Activated naive CD8-positive, alpha-beta T cell (primary cell): Measurements from ENCODE around the gene EEF2K.
A peak's percentile ranks its signal among the peaks of the same experiment; 100 is the strongest.
"Not testable (repeated sequence)": the region's sequence is repeated elsewhere in the genome, so short reads cannot be mapped to it uniquely, and the experiment has no call there.

Source experiments
- H3K27ac Mint-ChIP-seq: one replicate; pipeline ENCODE4 v1.8.0; 2021; ENCODE audit warnings: mixed read lengths
- H3K27me3 Mint-ChIP-seq: one replicate; pipeline ENCODE4 v1.8.0; 2021; ENCODE audit warnings: mixed read lengths
- H3K36me3 Mint-ChIP-seq: one replicate; pipeline ENCODE4 v1.8.0; 2021; ENCODE audit warnings: mixed read lengths
- H3K4me1 Mint-ChIP-seq: one replicate; pipeline ENCODE4 v1.8.0; 2021; ENCODE audit warnings: low read depth, mixed read lengths
- H3K4me3 Mint-ChIP-seq: one replicate; pipeline ENCODE4 v1.8.0; 2021; ENCODE audit warnings: mild to moderate bottlenecking, mixed read lengths
- H3K9me3 Mint-ChIP-seq: one replicate; pipeline ENCODE4 v1.8.0; 2021; ENCODE audit warnings: low read depth, mixed read lengths

Gene EEF2K

DNA sequence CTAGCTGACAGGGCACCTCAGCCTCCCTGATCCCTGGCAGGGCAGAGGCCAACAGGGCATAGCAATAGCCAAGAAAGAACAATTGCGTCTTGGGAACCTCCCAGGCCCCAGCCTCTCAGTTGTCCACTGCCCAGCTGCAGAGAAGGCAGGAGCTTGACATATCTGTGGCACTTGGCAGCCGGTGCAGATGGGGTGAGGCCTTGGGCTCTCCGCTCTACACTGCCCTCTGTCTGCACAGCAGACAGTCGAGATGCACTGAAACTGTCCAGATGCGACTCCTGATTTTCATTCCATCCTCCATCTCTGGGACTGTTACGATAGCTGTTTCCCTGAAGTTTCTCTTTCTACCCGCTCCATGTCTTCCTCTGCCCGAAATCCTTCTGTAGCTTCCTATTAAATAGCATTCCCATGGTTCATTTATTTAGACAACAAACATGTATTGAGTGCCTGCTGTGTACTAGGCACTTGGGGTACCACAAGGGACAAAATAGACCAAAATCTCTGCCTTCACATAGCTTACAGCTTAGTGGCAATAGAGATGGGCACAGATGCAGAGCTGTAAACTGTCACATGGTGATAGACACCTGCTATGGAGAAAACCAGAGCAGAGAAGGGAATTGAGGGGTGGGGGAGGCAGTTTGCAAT, 94.5 kb downstream of the EEF2K start:
- Mint-ChIP-seq H3K36me3 (no peaks in the 10 kb centered on the region), H3K4me1 (peaks cover 53% of the 10 kb centered on the region), H3K27ac (peak overlapping the region; percentile 37), H3K9me3 (no peaks in the 10 kb centered on the region), H3K4me3 (peak overlapping the region; percentile 64), H3K27me3 (no peaks in the 10 kb centered on the region)

GRCh38 chr16:22301423-22301822, 95.3 kb downstream of the EEF2K start:
- not testable (repeated sequence) for H3K4me3 Mint-ChIP-seq, H3K9me3 Mint-ChIP-seq, H3K27me3 Mint-ChIP-seq, H3K36me3 Mint-ChIP-seq, H3K27ac Mint-ChIP-seq
- H3K4me1 Mint-ChIP-seq: peaks cover 48% of the 10 kb centered on the region

DNA sequence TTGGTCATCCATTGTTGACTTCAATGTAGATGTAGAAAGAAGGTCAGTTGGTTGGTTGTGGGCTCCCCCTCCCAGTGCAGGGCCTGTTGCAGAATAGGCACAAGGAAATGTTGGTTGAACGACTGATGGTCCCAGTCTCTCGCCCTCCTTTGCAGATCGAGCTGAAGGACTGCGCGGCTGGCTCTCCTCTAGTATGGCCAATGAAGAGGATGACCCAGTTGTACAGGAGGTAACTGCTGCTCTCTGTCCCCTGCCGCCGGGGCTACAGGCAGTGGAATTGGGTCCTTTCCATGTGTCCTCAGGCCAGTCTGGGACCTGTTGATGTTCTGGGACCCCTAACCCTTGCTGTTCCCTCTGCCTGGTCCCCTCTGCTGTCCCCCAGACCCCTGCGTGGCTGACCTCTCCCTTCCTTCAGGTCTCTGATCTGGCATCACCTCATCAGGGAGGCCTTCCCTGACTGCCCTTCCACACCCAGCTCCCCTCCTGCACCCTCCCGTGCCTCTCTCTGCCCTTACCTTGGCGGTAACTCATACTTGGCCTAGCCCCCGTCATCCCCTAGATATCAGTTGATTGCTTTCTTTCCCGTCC, 96.8 kb downstream of the EEF2K start:
- no peak overlapping the region for H3K4me3 Mint-ChIP-seq
- H3K36me3 Mint-ChIP-seq: no peaks in the 10 kb centered on the region
- H3K4me1 Mint-ChIP-seq: peaks cover 44% of the 10 kb centered on the region
- no peaks in the 10 kb centered on the region for H3K9me3 Mint-ChIP-seq
- no peak overlapping the region for H3K27ac Mint-ChIP-seq
- H3K27me3 Mint-ChIP-seq: no peaks in the 10 kb centered on the region

DNA sequence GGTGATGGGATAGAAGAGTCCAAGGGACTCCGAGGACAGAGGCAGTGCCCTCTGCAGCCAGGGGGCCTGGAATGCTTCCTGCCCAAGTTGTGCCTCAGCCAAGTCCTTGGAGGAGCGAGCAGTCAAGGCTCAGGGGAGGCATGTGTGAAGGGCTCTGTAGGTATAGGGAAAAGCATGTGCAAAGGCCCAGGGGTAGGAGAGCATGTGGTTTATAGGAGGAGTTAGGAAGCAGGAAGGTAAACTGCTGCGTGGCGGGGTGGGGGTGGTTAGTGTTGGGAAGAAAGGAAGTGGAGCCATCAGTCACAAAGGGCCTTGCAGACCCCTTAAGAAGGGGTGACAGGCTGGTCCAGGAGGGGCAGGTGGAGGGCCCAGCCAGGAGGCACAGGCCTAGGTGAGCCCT, 98.3 kb downstream of the EEF2K start:
- H3K4me1 Mint-ChIP-seq: peaks cover 34% of the 10 kb centered on the region
- H3K27ac Mint-ChIP-seq: no peak overlapping the region
- no peaks in the 10 kb centered on the region for H3K36me3 Mint-ChIP-seq
- no peaks in the 10 kb centered on the region for H3K9me3 Mint-ChIP-seq
- no peak overlapping the region for H3K4me3 Mint-ChIP-seq
- H3K27me3 Mint-ChIP-seq: no peaks in the 10 kb centered on the region

DNA sequence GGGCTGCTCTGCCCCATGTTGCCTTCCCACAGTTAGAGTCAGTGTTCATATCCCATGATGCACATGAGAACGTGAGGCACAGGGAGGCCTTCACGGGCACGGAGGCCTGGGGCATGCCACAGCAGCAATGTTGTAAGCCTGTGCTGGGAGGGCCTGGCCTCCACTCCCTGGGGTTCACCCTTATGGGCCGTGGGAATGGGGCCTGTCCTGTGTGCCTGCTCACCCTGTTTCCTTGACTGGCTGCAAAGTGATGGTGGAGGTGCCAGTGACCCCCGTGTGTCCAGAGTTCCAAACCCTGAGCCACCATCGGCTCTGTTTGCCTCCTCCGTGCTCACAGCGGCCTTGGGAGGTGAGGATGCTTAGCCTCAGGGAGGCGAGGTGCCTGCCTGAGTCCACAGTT, 100.7 kb downstream of the EEF2K start:
- Mint-ChIP-seq H3K9me3 (no peaks in the 10 kb centered on the region), H3K36me3 (no peaks in the 10 kb centered on the region), H3K27me3 (no peaks in the 10 kb centered on the region), H3K4me3 (no peak overlapping the region), H3K27ac (no peak overlapping the region), H3K4me1 (peaks cover 15% of the 10 kb centered on the region)

GRCh38 chr16:22307838-22308237, 101.8 kb downstream of the EEF2K start:
- Mint-ChIP-seq H3K27ac (no peak overlapping the region), H3K9me3 (no peaks in the 10 kb centered on the region), H3K4me3 (no peak overlapping the region), H3K27me3 (no peaks in the 10 kb centered on the region), H3K36me3 (no peaks in the 10 kb centered on the region), H3K4me1 (peaks cover 9% of the 10 kb centered on the region)

GRCh38 chr16:22308824-22309520, 102.9 kb downstream of the EEF2K start:
- no peaks in the 10 kb centered on the region for H3K9me3 Mint-ChIP-seq

DNA sequence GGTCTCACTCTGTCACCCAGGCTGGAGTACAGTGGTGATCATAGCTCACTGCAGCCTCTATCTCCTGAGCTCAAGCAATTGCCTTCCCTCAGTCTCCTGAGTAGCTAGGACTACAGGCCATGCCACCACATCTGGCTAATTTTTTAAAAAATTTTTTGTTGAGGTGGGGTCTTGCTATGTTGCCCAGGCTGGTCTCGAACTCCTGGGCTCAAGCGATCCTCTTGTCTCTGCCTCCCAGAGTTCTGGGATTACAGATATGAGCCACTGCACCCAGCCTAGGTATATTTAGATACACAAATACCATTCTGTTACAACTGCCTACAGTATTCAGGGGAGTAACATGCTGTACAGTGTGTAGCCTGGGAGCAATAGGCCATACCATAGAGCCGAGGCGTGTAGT, 105.4 kb downstream of the EEF2K start:
- Mint-ChIP-seq H3K4me3 (no peak overlapping the region), H3K27me3 (no peaks in the 10 kb centered on the region), H3K27ac (no peak overlapping the region), H3K4me1 (no peaks in the 10 kb centered on the region), H3K36me3 (no peaks in the 10 kb centered on the region), H3K9me3 (no peaks in the 10 kb centered on the region)

More at GRCh38 chr16:22308824-22309520, 102.9 kb downstream of the EEF2K start:
- H3K4me1 Mint-ChIP-seq: peaks cover 4% of the 10 kb centered on the region
- no peaks in the 10 kb centered on the region for H3K27me3 Mint-ChIP-seq
- H3K36me3 Mint-ChIP-seq: no peaks in the 10 kb centered on the region
- H3K27ac Mint-ChIP-seq: no peak overlapping the region
- H3K4me3 Mint-ChIP-seq: no peak overlapping the region

DNA sequence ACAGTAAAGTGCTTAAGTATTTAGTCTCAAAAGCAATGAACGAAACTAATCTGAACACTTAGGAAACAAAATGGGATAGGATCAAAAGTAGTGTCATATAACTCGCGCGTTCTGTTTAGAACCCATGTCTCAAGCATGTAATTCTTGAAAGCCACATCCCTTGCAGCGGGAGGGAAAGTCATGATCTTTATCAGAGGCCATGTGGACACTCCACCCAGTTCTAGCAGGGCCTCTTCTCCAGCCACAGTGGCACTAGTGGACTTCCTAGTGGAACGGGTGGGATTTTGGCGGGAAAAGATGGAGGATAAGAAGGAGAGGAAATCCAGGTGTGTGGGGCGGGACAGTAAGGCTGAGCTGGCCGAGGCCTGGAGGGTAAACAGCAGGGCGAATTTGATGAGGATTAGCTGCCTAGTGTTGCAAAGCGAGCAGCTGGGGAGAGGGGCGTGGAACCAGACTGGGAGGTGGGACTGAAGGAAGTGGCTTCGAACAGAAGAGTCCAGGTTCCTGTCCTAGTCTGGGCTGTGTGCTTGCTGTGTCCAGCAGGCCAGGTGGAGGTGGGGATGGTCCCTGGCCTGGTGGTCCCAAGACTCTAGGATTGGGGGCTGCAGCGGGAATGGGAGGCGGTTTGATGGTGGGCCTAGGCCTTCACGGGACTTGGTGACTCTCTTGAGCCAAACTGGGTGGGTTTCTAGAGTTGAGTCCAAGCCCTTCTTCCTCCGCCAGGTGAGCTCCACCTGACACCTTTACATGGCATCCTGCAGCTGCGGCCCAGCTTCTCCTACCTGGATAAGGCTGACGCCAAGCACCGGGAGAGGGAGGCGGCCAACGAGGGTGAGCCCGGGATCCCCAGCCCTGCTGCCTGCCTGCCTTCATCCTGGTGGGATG, 107.1 kb downstream of the EEF2K start:
- no peaks in the 10 kb centered on the region for H3K36me3 Mint-ChIP-seq
- H3K4me1 Mint-ChIP-seq: no peaks in the 10 kb centered on the region
- peak overlapping the region; percentile 54 for H3K27ac Mint-ChIP-seq
- no peaks in the 10 kb centered on the region for H3K27me3 Mint-ChIP-seq
- no peak overlapping the region for H3K4me3 Mint-ChIP-seq
- H3K9me3 Mint-ChIP-seq: no peaks in the 10 kb centered on the region

- Mint-ChIP-seq H3K27me3 (no peaks in the 10 kb centered on the region), H3K27ac (no peak overlapping the region), H3K36me3 (no peaks in the 10 kb centered on the region), H3K4me1 (no peaks in the 10 kb centered on the region), H3K9me3 (no peaks in the 10 kb centered on the region), H3K4me3 (no peak overlapping the region)
Measured at GRCh38 chr16:22313876-22314470, 107.9 kb downstream of the EEF2K start.

GRCh38 chr16:22314661-22315626, 108.9 kb downstream of the EEF2K start:
- no peaks in the 10 kb centered on the region for H3K36me3 Mint-ChIP-seq
- no peaks in the 10 kb centered on the region for H3K9me3 Mint-ChIP-seq
- no peaks in the 10 kb centered on the region for H3K4me1 Mint-ChIP-seq
- H3K27me3 Mint-ChIP-seq: no peaks in the 10 kb centered on the region
- H3K27ac Mint-ChIP-seq: no peak overlapping the region
- no peak overlapping the region for H3K4me3 Mint-ChIP-seq

DNA sequence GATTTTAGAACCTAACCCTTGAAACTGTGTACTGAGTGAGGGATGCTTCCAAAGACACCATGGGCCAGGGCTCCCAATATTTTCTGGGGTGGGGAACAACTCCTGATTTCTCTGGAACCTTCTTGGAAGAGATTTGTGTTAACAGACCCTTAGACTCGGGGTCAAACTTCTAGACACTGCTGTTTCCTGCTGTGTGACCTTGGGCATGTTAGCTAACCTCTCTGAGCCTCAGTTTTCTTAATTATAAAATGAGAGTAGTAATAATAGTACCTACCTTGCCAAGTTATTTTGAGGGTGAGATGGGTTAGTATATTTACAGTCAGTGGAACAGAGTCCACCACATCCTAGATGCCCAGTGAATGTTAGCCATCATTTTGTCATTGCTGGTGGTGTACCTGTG, 109.9 kb downstream of the EEF2K start:
- Mint-ChIP-seq H3K27ac (no peak overlapping the region), H3K36me3 (no peaks in the 10 kb centered on the region), H3K4me3 (no peak overlapping the region)

DNA sequence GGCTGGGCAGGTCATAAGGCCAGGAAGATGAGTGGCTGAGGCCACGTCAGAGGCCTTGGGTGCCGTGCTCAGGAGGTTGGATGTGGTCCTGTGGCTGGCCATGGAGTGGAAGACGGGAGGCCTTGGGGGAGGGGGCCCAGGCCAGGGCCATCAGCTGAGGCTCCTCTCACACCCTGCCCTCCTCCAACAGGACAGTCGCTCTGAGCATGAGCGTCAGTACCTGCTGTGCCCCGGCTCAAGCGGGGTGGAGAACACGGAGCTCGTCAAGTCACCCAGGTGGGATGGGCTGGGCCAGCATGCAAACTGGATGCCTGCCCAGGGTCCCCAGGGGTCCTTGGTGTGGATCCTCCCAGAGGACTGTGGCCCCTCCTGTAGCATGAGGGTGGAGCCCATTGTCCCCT, 110.3 kb downstream of the EEF2K start:
- Mint-ChIP-seq H3K27me3 (no peaks in the 10 kb centered on the region), H3K4me3 (no peak overlapping the region), H3K36me3 (no peaks in the 10 kb centered on the region), H3K4me1 (peaks cover 9% of the 10 kb centered on the region), H3K27ac (no peak overlapping the region), H3K9me3 (no peaks in the 10 kb centered on the region)

More for the DNA sequence above, 109.9 kb downstream of the EEF2K start:
- Mint-ChIP-seq H3K4me1 (peaks cover 5% of the 10 kb centered on the region), H3K9me3 (no peaks in the 10 kb centered on the region), H3K27me3 (no peaks in the 10 kb centered on the region)
